Body of pancreas (tissue), 4 donors: ENCODE results near the gene RIMKLB.
"Not testable (repeated sequence)": the region's sequence is repeated elsewhere in the genome, so short reads cannot be mapped to it uniquely, and the experiment has no call there.

Source experiments
- CTCF ChIP-seq, 7 experiments: fragments of 450-650 bp in 4 of 7; fragments of 200-600 bp in 3 of 7; sonication (generic) in 3 of 7; IDR thresholded peaks; one replicate each; pipeline ENCODE4 v1.5.1; 2016 to 2019; ENCODE audit warnings: antibody characterized with exemption in 7 of 7
- POLR2A ChIP-seq, 3 donors: fragments of 450-650 bp; IDR thresholded peaks; one replicate each; pipeline ENCODE4 v1.6.1; 2016; ENCODE audit warnings: antibody characterized with exemption in 3 of 3, mild to moderate bottlenecking in 2 of 3

GRCh38 chr12:8789341-8790013, 91.7 kb downstream of the RIMKLB start:
- TF ChIP-seq CTCF, POLR2A (IDR thresholded peaks at IDR 0.05): not testable (repeated sequence)
